ENCODE results near the gene GSTM4.

- no peak for TF ChIP-seq CEBPB (IDR thresholded peaks at IDR 0.05)
- TF ChIP-seq CTCF (IDR thresholded peaks at IDR 0.05): no peak
- no peak for TF ChIP-seq TP53 (CRISPR knock-in tag; IDR thresholded peaks at IDR 0.05)
- no peak for TF ChIP-seq EP300 (IDR thresholded peaks at IDR 0.05)
- no peak for TF ChIP-seq CBX8 (IDR thresholded peaks at IDR 0.05)
- TF ChIP-seq POLR2A (IDR thresholded peaks at IDR 0.05; ENCODE audit: low read length): no peak
- TF ChIP-seq USF2 (IDR thresholded peaks at IDR 0.05): no peak
- no peak for TF ChIP-seq RCOR1 (IDR thresholded peaks at IDR 0.05; ENCODE audit: low read depth, low read length)
- no peak for TF ChIP-seq JUNB (IDR thresholded peaks at IDR 0.05)
- no peak for TF ChIP-seq SMC3 (IDR thresholded peaks at IDR 0.05)
- TF ChIP-seq SREBF2 (IDR thresholded peaks at IDR 0.05): no peak
- no peak for TF ChIP-seq CHD4 (IDR thresholded peaks at IDR 0.05; ENCODE audit: borderline replicate concordance)
Measured at GRCh38 chr1:109622137-109622892, 33.6 kb upstream of the GSTM4 start.
